Measurements from ENCODE around the gene C16orf78.

Gene C16orf78

DNA sequence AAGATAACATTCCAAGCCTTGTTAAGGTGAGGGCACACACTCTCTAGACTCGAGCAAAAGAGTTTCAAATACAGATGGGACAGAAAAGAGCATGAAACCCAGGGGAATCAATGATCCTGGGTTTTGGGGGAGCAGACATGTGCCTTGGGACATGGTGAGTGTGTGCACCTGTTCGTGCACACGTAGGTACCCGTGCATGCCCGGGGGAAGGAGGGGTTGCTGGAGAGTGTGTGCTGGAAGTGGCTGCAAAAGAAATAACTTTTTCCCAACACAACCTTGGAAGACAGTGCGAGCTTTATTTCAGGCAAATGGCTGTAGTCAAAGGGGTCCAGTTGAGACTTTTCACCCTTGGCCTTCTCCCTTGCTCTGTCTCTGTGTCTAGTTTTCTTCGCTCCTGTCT is 62.6 kb downstream of the C16orf78 start:
- H3K9me3 Mint-ChIP-seq: no peaks in the 10 kb centered on the region
- TF ChIP-seq, protein P1, sequence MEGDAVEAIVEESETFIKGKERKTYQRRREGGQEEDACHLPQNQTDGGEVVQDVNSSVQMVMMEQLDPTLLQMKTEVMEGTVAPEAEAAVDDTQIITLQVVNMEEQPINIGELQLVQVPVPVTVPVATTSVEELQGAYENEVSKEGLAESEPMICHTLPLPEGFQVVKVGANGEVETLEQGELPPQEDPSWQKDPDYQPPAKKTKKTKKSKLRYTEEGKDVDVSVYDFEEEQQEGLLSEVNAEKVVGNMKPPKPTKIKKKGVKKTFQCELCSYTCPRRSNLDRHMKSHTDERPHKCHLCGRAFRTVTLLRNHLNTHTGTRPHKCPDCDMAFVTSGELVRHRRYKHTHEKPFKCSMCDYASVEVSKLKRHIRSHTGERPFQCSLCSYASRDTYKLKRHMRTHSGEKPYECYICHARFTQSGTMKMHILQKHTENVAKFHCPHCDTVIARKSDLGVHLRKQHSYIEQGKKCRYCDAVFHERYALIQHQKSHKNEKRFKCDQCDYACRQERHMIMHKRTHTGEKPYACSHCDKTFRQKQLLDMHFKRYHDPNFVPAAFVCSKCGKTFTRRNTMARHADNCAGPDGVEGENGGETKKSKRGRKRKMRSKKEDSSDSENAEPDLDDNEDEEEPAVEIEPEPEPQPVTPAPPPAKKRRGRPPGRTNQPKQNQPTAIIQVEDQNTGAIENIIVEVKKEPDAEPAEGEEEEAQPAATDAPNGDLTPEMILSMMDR (IDR thresholded peaks at IDR 0.05; ENCODE audit: unreplicated experiment in 3 of 3): no peak
- no peak overlapping the region for H3K4me3 Mint-ChIP-seq
- peaks cover 12% of the 10 kb centered on the region for H3K4me1 Mint-ChIP-seq
- H3K27ac Mint-ChIP-seq: no peak overlapping the region
- no peaks in the 10 kb centered on the region for H3K36me3 Mint-ChIP-seq (ENCODE audit: low read depth)
- peaks cover 43% of the 10 kb centered on the region for H3K27me3 Mint-ChIP-seq (ENCODE audit: low read depth)

DNA sequence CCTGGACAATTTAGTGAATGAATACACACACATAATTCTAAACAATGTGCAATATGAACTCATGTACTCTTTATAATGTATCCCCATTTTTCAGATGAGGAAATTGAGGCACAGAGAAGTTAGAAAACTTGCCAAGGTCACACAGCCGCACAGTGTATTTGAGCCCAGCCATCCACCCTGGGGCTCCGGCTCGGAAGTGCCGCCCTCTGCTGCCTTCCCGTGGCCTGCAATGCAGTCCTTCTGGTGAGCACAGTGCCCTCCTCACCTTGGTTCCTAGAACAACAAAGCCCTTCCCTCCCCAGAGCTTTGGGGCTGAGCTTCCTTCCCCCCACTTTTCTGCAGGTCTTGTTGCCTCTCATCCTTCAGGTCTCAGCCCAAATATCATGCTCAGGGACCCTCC is 63.7 kb downstream of the C16orf78 start:
- no peak overlapping the region for H3K27ac Mint-ChIP-seq

DNA sequence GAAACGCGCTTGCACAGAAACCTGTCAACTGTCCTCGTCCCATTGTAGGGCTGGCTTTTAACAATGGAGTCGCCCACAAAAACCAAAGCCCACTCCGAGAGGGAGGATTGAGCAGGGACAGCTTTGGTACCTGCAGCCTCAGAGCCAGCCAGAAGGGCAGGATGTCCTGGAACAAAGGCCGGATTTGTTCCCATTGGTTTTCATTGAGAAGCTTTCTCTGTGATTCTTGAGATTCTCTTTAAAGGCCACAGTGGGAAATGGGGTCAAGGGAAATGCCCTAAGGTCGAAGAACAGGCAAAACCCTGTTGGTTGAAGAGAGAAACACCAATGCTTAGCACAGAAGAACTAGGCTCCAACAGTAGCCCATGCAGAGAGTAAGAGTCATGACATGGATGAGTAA is 65.4 kb downstream of the C16orf78 start:
- Mint-ChIP-seq H3K9me3 (no peaks in the 10 kb centered on the region), H3K4me1 (peaks cover 21% of the 10 kb centered on the region), H3K36me3 (ENCODE audit: low read depth) (no peaks in the 10 kb centered on the region), H3K27ac (no peak overlapping the region), H3K27me3 (ENCODE audit: low read depth) (peaks cover 44% of the 10 kb centered on the region), H3K4me3 (no peak overlapping the region)
- TF ChIP-seq, protein P1 (IDR thresholded peaks at IDR 0.05; ENCODE audit: unreplicated experiment in 3 of 3): no peak

More for the DNA sequence above, 63.7 kb downstream of the C16orf78 start:
- Mint-ChIP-seq H3K4me1 (peaks cover 20% of the 10 kb centered on the region), H3K4me3 (no peak overlapping the region), H3K9me3 (no peaks in the 10 kb centered on the region), H3K27me3 (ENCODE audit: low read depth) (peaks cover 40% of the 10 kb centered on the region), H3K36me3 (ENCODE audit: low read depth) (no peaks in the 10 kb centered on the region)
- TF ChIP-seq, protein P1 (IDR thresholded peaks at IDR 0.05; ENCODE audit: unreplicated experiment in 3 of 3): no peak

DNA sequence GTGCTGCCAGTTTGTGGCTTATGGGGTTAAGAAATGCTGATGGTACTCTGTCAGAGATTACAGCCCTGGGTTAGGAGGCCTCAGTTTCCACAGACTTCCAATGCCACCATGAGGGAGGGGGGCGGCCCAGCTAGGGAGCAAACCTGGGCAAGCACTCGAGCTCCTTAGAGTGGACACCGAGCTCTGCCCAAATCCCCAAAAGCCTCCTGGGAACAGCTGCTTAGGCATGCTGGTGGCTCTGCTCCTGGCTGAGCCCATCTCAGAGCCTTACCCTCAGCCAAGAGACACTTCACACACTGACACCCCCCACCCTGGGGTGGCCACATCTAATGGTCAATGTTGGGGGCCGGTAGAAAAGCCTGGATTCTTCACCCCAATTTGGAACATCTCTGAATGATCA is 66.1 kb downstream of the C16orf78 start:
- H3K27ac Mint-ChIP-seq: no peak overlapping the region
- peaks cover 46% of the 10 kb centered on the region for H3K27me3 Mint-ChIP-seq (ENCODE audit: low read depth)
- no peak overlapping the region for H3K4me3 Mint-ChIP-seq
- no peaks in the 10 kb centered on the region for H3K9me3 Mint-ChIP-seq
- peaks cover 21% of the 10 kb centered on the region for H3K4me1 Mint-ChIP-seq
- TF ChIP-seq, protein P1 (IDR thresholded peaks at IDR 0.05; ENCODE audit: unreplicated experiment in 3 of 3): no peak
- no peaks in the 10 kb centered on the region for H3K36me3 Mint-ChIP-seq (ENCODE audit: low read depth)

DNA sequence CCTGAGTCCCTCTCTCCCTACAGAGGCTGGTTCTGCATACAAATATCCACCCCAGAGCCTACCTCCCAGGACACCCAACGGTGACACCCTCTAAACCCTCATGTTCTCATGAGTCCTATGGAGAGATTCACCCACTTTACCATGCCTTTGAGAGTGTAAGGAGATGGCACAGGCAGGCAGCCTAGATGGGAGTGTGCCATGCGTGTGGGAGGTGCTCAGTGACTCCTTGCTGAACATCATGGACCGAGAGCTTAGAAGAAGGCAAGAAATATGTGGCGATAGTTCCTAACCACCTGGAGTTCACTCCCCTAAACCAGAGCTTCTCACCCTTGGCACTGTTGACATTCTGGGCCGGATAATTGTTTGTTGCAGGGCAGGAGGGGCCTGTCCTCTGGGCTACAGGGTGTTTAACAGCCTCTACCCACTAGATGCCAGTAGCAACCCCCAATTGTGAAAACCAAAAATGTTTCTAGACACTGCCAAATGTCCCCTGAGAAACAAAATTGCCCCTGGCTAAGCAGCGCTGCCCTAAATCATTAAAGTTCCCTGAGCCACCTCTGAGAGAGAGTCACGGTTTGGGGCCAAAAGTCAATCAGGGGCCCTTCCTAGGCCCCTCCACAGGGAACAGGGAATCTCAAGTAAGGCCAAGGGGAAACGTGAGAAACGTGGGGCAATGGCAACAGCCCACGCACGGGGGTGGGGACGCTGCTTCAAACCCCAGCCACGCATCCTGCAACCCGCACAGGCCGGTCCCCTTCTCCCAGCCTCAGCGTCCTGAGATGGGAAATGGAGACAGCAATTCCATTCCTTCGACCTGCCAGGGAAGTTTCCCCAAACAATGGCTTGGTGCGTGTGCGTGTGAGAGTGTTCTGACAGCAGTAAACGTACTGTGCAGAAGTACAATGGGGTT is 66.8 kb downstream of the C16orf78 start:
- peaks cover 21% of the 10 kb centered on the region for H3K4me1 Mint-ChIP-seq
- no peaks in the 10 kb centered on the region for H3K36me3 Mint-ChIP-seq (ENCODE audit: low read depth)
- TF ChIP-seq, protein P1 (IDR thresholded peaks at IDR 0.05; ENCODE audit: unreplicated experiment in 3 of 3): no peak
- peaks cover 46% of the 10 kb centered on the region for H3K27me3 Mint-ChIP-seq (ENCODE audit: low read depth)
- no peak overlapping the region for H3K4me3 Mint-ChIP-seq
- peak overlapping the region in 1 of 3 experiments; percentile 43 for H3K27ac Mint-ChIP-seq
- H3K9me3 Mint-ChIP-seq: no peaks in the 10 kb centered on the region

DNA sequence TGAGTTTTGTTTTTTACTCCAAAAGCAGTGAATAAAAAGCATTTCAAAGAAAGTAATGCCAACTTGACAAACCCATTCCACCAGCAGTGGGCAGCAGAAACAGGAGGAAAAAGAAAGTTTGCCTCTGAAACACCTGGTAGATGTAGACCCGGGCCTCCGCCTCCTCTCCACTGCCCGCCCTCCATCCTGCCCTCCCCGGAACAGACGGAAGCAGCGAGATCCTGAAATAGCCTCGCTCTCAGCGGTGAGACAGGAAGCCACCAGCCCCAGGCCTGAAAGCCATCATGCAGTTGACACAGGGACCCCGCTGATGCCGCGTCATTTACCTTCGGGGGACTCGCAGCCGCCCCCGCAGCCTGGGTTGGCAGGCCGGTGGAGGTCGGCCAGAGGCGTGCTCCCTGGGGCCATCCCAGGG is 67.8 kb downstream of the C16orf78 start:
- Mint-ChIP-seq H3K4me1 (peaks cover 21% of the 10 kb centered on the region), H3K9me3 (no peaks in the 10 kb centered on the region), H3K27ac (no peak overlapping the region), H3K36me3 (ENCODE audit: low read depth) (no peaks in the 10 kb centered on the region), H3K4me3 (peak overlapping the region in 2 of 3 experiments; percentile 24 to 42), H3K27me3 (ENCODE audit: low read depth) (peaks cover 41% of the 10 kb centered on the region)
- TF ChIP-seq, protein P1 (IDR thresholded peaks at IDR 0.05; ENCODE audit: unreplicated experiment in 3 of 3): peak; percentile 31 to 46 (median 36)
